Lower leg skin (tissue), 4 donors: ENCODE data around the gene SIVA1. TPM values are rescaled to one million over a fixed set of nuclear protein-coding genes. Genes with fewer than 3 reads are reported as not detected.

Source experiments
- DNase-seq, 2 donors: peaks; one replicate each; pipeline ENCODE4 v3.0.0-alpha.2; 2019; ENCODE audit warnings: low spot score in 2 of 2
- H3K4me3 ChIP-seq: fragments of 200-600 bp; sonication (generic); 2 replicates; pipeline ENCODE4 v1.5.1; 2017; ENCODE audit warnings: mild to moderate bottlenecking, low read depth; ENCODE audit not compliant: poor library complexity, severe bottlenecking
- CTCF ChIP-seq, 3 donors: fragments of 450-650 bp; IDR thresholded peaks; one replicate each; pipeline ENCODE4 v1.5.1; 2016; ENCODE audit warnings: antibody characterized with exemption in 3 of 3, mild to moderate bottlenecking in 3 of 3, moderate library complexity in 2 of 3
- POLR2A ChIP-seq, 2 donors: fragments of 450-650 bp; IDR thresholded peaks; one replicate each; pipeline ENCODE4 v1.6.1; 2016 to 2017; ENCODE audit warnings: antibody characterized with exemption in 2 of 2, mild to moderate bottlenecking in 1 of 2, moderate library complexity in 1 of 2
- WGBS, 2 donors: methylation state at CpG; one replicate each; pipeline ENCODE4 v1.1.5; 2018; 5-methylcytosine and 5-hydroxymethylcytosine counted together
- intact Hi-C: fragments of 100-400 bp; cut with DNase I; formaldehyde crosslinking; loops from one replicate; pipeline ENCODE4 v1.15.0; 2023; ENCODE audit warnings: low total_unique reads
- total RNA-seq, 4 donors: library from RNA; depleted of rRNA; stranded (reverse); fragments of >200 nt; gene quantifications; one replicate each; pipeline ENCODE4 v1.1.0, GENCODE V29; 2016

Gene SIVA1
- total RNA-seq, 4 donors from 2014 or later, result 162 to 174 (median 168) TPM

DNA sequence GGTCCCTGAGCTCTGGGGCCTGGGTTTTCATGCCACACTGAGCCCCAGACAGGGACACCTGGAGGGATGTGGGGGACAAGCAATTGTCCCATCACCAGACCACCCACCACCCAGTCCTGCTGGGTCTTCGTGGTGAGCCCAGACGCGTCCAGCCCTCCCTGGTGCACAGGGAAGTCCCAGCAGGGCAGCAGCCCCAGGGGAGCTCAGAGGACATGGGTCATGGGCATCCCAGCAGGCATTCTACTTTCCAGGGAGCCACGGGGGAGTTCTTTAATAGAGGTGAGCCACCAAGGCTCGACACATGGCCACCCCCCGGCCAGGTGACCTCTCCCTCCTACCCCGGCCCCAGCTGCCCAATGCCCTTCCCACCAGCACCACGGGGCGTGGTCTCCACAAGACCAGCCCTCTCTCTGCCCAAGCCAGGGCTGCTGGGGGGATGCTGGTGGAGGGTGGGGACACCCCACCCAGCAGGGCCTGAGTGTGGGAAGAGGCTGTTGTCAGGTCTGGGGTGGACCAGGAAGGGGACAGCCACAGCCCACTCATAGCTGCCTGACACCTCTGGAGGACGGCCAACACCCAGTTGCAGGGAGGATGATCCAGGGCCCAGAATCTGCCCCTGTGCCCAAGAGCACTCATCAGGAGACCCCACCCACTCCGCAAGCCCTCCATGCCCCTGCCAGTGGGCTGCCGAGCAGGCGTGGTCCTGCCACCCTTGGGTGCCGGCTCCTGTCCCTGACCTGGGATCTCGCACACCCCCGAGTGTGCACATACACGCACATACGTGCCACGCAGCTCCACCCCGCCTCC is 28.5 kb downstream of the SIVA1 start:
- intact Hi-C loops, result no loop called here
- H3K4me3 ChIP-seq, result no peak overlapping the region
- TF ChIP-seq POLR2A (IDR thresholded peaks at IDR 0.05) (no peak), CTCF (IDR thresholded peaks at IDR 0.05) (no peak)
- DNase-seq, result no peak
- WGBS, 2 donors, result 73 to 81% methylated on average over 12 to 17 of the region's 20 CpGs

DNA sequence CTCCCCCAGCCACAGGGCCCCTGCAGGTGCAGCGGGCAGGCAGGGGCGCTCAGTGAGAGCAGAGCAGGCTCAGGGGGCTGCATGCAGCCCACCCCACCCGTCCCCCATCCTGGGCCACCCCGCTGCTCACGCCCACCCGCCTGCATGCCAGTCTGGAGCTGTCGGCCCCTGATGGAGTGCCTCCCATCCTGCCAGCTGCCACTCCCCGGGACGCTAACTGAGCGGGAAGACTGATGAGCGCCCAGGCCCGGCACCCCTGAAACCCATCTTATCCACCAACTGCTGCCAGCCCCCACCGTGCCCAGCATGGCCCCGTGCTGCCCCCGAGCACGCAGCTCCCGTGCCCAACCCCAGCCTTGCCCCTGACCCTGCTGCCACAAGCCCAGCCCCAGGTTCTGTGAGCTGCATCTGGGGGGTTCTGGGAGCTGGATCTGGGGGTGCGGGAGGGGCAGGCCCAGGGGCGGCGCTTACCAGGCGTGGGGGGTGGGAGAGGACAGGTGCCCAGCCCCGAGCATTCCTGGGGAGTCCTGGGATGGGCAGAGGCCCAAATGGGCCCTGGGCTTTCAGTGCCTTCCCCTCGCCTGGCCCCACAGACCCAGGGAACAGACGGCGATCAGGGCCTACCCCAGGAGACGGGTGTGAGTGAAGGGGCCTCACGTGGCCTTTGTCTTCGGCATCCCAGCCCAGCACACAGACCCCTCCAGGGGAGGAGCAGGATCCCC is 29.3 kb downstream of the SIVA1 start:
- H3K4me3 ChIP-seq, result no peak overlapping the region
- intact Hi-C loops, result no loop called here
- DNase-seq, result no peak
- TF ChIP-seq POLR2A (IDR thresholded peaks at IDR 0.05), result no peak
- no peak for TF ChIP-seq CTCF (IDR thresholded peaks at IDR 0.05)
- whole genome bisulfite sequencing, 2 donors, result 85 to 87% methylated on average over 18 to 27 of the region's 28 CpGs

DNA sequence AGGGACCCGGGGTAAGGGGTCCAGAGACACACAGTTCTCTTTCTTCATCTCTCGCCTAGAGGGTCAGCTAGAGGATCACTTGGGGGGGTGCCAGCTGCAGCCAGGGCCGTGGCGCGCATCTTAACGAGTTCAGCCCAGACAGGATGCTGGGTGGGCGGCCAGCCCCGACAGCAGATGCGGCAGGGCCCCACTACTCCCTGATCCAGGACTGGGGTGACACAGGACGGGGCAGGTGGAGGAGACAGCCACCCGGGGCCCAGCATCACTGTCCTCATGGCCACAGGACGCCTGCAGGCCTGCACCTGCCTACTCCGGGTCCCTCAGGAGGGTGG is 29.8 kb downstream of the SIVA1 start:
- H3K4me3 ChIP-seq, result no peak overlapping the region
- TF ChIP-seq POLR2A (IDR thresholded peaks at IDR 0.05), result no peak
- TF ChIP-seq CTCF (IDR thresholded peaks at IDR 0.05), result no peak
- WGBS, 2 donors, result 90 to 100% methylated on average over 1 to 3 of the region's 13 CpGs
- no peak for DNase-seq
- intact Hi-C loops, result no loop called here

DNA sequence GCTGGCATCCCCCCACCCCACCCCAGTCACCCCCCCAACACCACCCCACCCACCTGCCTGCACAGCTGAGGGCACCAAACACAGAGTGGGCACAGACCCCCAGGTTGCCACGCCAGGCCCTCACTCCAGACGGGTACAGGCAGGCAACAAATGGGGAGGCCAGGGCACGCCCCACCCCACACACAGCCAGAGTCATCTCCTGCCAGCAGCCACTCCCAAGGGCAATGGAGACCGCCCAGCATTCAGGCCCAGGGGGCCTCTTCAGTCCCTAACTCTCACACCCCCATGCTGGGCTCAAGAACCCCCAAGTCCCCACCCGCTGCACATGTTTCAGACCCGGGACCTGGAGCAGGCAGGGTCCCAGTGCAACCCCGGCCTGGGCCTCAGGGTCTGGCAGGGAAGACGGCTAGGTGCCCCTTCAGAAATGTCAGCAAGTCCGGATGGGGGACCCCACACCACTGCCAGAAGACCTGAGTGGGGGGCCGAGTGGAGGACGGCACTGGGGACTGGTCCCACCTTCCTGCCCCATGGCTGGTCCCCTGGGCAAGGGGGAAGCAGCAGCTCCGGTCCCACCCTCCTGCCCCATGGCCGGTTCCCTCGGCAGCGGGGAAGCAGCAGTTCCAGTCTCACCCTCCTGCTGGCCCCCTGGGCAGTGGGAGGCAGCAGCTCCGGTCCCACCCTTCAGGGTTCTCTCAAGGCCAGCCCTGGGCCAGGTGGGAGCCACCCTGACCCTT is 30.7 kb downstream of the SIVA1 start:
- TF ChIP-seq POLR2A (IDR thresholded peaks at IDR 0.05), result no peak
- no peak for TF ChIP-seq CTCF (IDR thresholded peaks at IDR 0.05)
- intact Hi-C loops, result no loop called here
- no peak overlapping the region for H3K4me3 ChIP-seq
- no peak for DNase-seq
- 46 to 68% methylated on average over 11 to 16 of the region's 16 CpGs for WGBS, 2 donors

- WGBS, 2 donors, result 83 to 84% methylated on average over 9 of the region's 9 CpGs
- H3K4me3 ChIP-seq, result no peak overlapping the region
- DNase-seq, result no peak
- intact Hi-C loops, result no loop called here
- TF ChIP-seq CTCF (IDR thresholded peaks at IDR 0.05) (no peak), POLR2A (IDR thresholded peaks at IDR 0.05) (no peak)
Measured at GRCh38 chr14:104784218-104784568, 31.2 kb downstream of the SIVA1 start.
